Measurements from ENCODE around the gene NCOA3.

GRCh38 chr20:47500554-47500953, 1.1 kb upstream of the NCOA3 start:
- TF ChIP-seq POLR2AphosphoS5 (IDR thresholded peaks at IDR 0.05) (no peak), EP300 (IDR thresholded peaks at IDR 0.05) (no peak), POLR2A (IDR thresholded peaks at IDR 0.05) (no peak), CTCF (IDR thresholded peaks at IDR 0.05) (no peak)
